ENCODE measurements around the gene PRRC2C.

Gene PRRC2C

DNA sequence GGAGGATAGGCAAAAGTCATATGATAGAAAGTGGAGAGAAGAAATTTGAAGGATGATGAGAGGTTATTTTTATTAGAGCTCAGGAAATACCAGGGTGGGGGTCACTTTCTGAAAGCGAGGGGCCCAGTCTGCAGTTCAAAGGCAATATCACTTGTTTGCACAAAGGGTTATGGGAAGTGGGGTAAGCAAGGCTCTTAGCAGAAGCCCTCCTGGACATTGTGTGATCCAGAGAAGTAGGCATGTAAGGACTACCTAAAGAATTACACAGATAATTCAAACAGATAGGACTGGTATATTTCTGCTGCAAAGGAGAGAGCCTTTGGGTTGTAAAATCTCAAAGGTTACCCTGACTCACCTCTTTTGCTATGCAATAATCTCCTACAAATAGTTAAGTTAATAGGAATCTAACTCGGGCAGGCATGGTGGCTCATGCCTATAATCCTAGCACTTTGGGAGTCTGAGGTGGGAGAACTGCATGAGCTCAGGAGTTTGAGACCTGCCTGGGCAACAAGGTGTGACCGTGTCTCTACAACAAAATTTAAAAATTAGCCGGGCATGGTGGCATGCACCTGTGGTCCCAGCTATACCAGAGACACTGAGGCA is 25.2 kb upstream of the PRRC2C start:
- H3K4me3 ChIP-seq (ENCODE audit: control insufficient read depth, low read depth, low read length), result no peak overlapping the region
- TF ChIP-seq, protein P1, sequence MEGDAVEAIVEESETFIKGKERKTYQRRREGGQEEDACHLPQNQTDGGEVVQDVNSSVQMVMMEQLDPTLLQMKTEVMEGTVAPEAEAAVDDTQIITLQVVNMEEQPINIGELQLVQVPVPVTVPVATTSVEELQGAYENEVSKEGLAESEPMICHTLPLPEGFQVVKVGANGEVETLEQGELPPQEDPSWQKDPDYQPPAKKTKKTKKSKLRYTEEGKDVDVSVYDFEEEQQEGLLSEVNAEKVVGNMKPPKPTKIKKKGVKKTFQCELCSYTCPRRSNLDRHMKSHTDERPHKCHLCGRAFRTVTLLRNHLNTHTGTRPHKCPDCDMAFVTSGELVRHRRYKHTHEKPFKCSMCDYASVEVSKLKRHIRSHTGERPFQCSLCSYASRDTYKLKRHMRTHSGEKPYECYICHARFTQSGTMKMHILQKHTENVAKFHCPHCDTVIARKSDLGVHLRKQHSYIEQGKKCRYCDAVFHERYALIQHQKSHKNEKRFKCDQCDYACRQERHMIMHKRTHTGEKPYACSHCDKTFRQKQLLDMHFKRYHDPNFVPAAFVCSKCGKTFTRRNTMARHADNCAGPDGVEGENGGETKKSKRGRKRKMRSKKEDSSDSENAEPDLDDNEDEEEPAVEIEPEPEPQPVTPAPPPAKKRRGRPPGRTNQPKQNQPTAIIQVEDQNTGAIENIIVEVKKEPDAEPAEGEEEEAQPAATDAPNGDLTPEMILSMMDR (IDR thresholded peaks at IDR 0.05; ENCODE audit: control insufficient read depth, insufficient read depth, low read depth, low read length, missing control alignments), result no peak

DNA sequence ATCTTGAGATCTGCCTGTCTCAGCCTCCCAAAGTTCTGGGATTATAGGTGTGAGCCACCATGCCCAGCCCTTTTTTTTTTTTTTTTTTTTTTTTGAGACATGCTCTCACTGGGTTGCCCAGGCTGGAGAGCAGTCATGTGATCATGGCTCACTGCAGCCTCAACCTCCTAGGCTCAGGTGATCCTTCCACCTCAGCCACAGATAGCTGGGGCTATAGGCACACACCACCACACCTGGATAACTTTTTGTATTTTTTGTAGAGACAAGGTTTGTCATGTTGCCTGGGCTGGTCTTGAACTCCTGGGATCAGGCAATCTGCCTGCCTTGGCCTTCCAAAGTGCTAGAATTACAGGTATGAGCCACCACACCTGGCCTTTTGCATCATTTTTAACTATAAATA is 17.7 kb upstream of the PRRC2C start:
- no peak for DNase-seq (ENCODE audit: low read depth)
- TF ChIP-seq, protein P1 (IDR thresholded peaks at IDR 0.05; ENCODE audit: control insufficient read depth, insufficient read depth, low read depth, low read length, missing control alignments), result no peak

More for the DNA sequence above, 25.2 kb upstream of the PRRC2C start:
- no peak for DNase-seq (ENCODE audit: low read depth)

DNA sequence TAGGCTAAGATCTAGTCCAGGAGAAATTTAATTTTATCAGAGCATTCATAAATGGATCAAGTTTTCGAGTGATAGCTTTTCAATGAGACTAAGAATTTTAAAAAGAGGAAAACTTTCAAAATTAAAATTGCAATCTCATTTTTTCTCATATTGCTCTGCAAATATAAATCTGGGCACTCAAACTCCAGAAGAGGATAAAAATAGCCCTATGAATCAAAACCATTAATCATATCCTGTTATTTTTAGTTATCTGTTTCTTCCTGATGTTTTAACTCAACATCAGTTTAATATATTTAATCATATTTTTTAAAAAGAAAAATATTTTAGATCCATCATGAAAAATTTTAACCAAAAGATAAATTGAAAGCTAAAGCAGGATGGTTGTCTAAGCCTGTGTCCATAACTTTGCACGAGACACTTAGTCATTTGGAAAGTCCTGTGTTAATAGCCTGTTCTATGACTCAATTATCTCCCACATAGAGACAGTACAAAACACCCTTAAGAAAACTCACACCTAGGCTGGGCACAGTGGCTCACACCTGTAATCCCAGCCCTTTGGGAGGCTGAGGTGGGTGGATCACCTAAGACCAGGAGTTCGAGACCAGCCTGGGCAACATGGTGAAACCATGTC is 17.1 kb upstream of the PRRC2C start:
- TF ChIP-seq, protein P1 (IDR thresholded peaks at IDR 0.05; ENCODE audit: control insufficient read depth, insufficient read depth, low read depth, low read length, missing control alignments), result no peak
- DNase-seq (ENCODE audit: low read depth), result no peak
- H3K4me3 ChIP-seq (ENCODE audit: control insufficient read depth, low read depth, low read length), result no peak overlapping the region

More for the DNA sequence above, 17.7 kb upstream of the PRRC2C start:
- H3K4me3 ChIP-seq (ENCODE audit: control insufficient read depth, low read depth, low read length), result no peak overlapping the region

DNA sequence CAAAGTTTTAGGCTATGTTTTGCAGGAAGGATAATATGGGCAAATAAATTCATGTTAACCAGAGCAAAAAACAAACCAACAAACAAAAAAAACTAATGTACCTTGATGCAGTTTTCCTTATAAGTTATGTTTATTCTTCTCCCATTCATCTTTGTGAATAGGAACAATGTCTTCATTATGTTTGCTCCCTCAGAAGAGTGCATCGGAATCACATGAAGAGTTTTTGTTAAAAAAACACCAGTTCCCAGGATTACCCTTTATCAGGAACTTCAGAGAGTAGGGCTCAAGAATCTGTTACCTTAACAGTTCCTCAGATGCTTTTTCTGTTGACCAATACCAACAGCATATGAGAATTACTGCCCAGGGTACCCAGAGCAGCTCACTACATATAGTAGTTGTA is 14.6 kb upstream of the PRRC2C start:
- no peak overlapping the region for H3K4me3 ChIP-seq (ENCODE audit: control insufficient read depth, low read depth, low read length)
- DNase-seq (ENCODE audit: low read depth), result no peak
- TF ChIP-seq, protein P1 (IDR thresholded peaks at IDR 0.05; ENCODE audit: control insufficient read depth, insufficient read depth, low read depth, low read length, missing control alignments), result no peak

DNA sequence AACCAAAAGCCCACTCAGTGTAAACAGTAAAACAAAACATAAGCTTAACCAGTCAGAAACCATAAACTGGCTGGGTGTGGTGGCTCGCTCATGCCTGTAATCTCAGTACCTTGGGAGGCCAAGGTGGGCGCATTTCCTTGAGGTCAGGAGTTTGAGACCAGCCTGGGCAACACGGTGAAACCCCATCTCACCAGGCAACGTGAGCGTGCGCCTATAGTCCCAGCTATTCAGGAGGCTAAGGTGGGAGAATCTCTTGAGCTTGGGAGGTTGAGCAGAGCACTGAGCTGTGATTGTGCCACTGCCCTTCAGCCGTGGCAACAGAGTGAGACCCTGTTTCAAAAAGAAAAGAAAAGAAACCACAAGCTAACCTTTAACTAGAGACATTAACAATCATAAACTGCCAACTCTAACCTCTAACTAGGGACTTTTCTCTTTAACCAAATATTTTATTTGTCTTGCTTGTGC is 13.1 kb upstream of the PRRC2C start:
- H3K4me3 ChIP-seq (ENCODE audit: control insufficient read depth, low read depth, low read length), result no peak overlapping the region
- no peak for DNase-seq (ENCODE audit: low read depth)
- TF ChIP-seq, protein P1 (IDR thresholded peaks at IDR 0.05; ENCODE audit: control insufficient read depth, insufficient read depth, low read depth, low read length, missing control alignments), result no peak

DNA sequence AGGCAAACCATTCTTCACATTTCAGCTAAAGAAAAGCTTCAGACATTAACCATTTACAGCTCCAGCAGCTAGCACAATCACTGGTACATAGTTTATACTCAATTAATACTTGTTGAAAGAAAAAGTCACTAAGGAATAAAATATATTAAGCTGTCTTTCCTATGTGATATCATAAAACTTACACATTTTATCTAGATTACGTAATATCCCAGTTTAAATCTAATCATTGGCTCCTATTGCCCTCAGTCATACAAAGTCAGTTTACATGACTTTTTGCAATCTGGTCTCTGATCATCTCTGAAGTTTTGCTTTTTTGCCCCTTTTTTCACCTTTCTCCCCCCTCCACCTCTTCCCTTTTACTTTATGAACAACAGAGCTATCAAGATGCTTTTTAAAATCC is 8.5 kb upstream of the PRRC2C start:
- TF ChIP-seq, protein P1 (IDR thresholded peaks at IDR 0.05; ENCODE audit: control insufficient read depth, insufficient read depth, low read depth, low read length, missing control alignments), result no peak
- DNase-seq (ENCODE audit: low read depth), result no peak
- H3K4me3 ChIP-seq (ENCODE audit: control insufficient read depth, low read depth, low read length), result no peak overlapping the region
